Neural crest cell (in vitro differentiated cells): ENCODE measurements around the gene ARVCF. TPM values are rescaled to one million over a fixed set of nuclear protein-coding genes. Genes with fewer than 3 reads are reported as not detected.
A peak's percentile ranks its signal among the peaks of the same experiment; 100 is the strongest.

ENCODE experiments used
- DNase-seq: peaks from one replicate; pipeline ENCODE4 v3.0.0; 2021; ENCODE audit warnings: low read depth, mixed read lengths, low spot score
- H3K27ac Mint-ChIP-seq: one replicate; pipeline ENCODE4 v1.8.0; 2021; ENCODE audit warnings: mild to moderate bottlenecking, mixed read lengths; ENCODE audit not compliant: unreplicated experiment
- H3K27me3 Mint-ChIP-seq: 2 replicates; pipeline ENCODE4 v1.8.0; 2021; ENCODE audit warnings: low read depth, mild to moderate bottlenecking, mixed read lengths
- H3K36me3 Mint-ChIP-seq: 2 replicates; pipeline ENCODE4 v1.8.0; 2021; ENCODE audit warnings: low read depth, mild to moderate bottlenecking, mixed read lengths
- H3K4me1 Mint-ChIP-seq: 2 replicates; pipeline ENCODE4 v1.8.0; 2021; ENCODE audit warnings: mixed read lengths
- H3K4me3 Mint-ChIP-seq: one replicate; pipeline ENCODE4 v1.8.0; 2021; ENCODE audit warnings: mild to moderate bottlenecking, mixed read lengths
- H3K9me3 Mint-ChIP-seq: 2 replicates; pipeline ENCODE4 v1.8.0; 2021; ENCODE audit warnings: mixed read lengths
- CTCF ChIP-seq: fragments of 200-600 bp; sonication (generic); conservative IDR thresholded peaks from 2 replicates; pipeline ENCODE4 v1.5.0; 2021; ENCODE audit warnings: antibody characterized with exemption, mild to moderate bottlenecking
- total RNA-seq: library from RNA; stranded (reverse); gene quantifications from 2 replicates; pipeline ENCODE4 v1.2.1, GENCODE V29; 2021

ARVCF gene
- total RNA-seq, 1 donor from 2014 or later, result 105 TPM

DNA sequence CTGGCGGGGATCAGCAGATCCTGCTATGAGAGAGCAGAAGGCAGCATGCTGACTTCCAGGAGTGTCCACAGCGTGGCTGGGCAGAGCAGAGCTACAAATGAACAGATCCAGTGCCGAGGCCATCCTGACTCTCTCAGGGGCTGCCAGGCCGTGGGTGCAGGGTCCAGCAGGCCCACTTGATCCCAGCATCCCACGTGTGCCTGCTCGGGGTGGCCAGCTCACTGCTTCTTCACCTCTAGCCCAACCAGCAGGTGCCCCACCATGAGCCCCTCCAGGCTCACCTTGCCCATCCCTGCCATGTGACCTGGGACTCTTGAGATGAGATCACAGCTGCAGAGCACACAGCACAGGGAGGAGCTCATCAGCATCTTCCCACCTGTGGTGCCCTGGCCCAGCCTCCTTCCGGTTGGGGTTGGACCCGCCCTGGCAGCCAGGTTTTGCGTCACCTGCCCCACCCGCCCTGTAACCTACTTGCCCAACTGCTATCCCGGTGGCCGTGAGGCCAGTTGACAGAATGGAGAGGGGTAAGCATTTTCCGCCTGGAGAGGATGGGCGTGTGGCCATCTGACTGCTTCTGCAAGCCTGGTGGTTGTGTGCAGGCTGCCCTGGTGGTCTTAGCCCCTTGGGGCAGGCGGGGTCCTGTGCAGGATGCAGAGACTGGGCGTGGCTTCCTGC lies 15.2 kb upstream of the ARVCF start:
- no peak overlapping the region for H3K4me3 Mint-ChIP-seq
- no peaks in the 10 kb centered on the region for H3K4me1 Mint-ChIP-seq
- no peaks in the 10 kb centered on the region for H3K9me3 Mint-ChIP-seq
- H3K36me3 Mint-ChIP-seq, result no peaks in the 10 kb centered on the region
- no peak for DNase-seq
- H3K27me3 Mint-ChIP-seq, result no peaks in the 10 kb centered on the region
- no peak for TF ChIP-seq CTCF
- no peak overlapping the region for H3K27ac Mint-ChIP-seq

DNA sequence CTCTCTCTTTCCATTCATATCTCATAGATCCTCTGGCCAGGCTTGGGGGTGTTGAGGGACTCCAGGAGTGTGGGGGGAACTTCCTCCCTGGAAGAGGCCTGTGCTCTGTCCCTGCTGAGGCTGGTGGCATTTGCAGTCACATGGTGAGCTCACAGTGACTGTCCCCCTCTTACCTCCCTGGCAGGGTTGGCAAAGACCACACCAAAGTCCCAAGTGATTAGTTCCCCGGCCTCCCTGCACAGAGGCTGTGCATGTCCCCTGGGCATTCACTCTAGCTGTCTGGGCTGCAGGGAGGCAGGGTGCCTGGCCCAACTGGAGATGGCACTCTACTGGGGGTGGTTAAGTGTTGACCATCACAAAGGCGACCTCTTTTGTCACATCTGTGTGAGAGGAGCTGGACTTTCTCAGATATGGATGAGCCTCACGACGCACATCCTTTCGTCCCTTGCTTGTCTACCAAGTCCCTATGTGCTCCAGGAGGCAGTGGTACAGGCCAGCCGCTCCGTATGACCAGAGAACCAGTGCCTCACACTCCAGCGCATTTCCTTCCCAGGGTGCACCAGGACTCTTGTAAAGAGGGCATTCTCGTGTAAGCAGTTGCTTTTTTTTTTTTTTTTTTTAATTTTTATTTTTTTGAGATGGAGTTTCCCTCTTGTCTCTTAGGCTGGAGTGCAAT lies 13.1 kb upstream of the ARVCF start:
- Mint-ChIP-seq H3K9me3 (no peaks in the 10 kb centered on the region), H3K36me3 (no peaks in the 10 kb centered on the region), H3K4me3 (no peak overlapping the region), H3K4me1 (no peaks in the 10 kb centered on the region), H3K27ac (no peak overlapping the region), H3K27me3 (no peaks in the 10 kb centered on the region)
- no peak for TF ChIP-seq CTCF
- DNase-seq, result no peak

GRCh38 chr22:20028855-20029549 lies 12.4 kb upstream of the ARVCF start:
- Mint-ChIP-seq H3K9me3 (no peaks in the 10 kb centered on the region), H3K36me3 (no peaks in the 10 kb centered on the region), H3K4me1 (no peaks in the 10 kb centered on the region)

DNA sequence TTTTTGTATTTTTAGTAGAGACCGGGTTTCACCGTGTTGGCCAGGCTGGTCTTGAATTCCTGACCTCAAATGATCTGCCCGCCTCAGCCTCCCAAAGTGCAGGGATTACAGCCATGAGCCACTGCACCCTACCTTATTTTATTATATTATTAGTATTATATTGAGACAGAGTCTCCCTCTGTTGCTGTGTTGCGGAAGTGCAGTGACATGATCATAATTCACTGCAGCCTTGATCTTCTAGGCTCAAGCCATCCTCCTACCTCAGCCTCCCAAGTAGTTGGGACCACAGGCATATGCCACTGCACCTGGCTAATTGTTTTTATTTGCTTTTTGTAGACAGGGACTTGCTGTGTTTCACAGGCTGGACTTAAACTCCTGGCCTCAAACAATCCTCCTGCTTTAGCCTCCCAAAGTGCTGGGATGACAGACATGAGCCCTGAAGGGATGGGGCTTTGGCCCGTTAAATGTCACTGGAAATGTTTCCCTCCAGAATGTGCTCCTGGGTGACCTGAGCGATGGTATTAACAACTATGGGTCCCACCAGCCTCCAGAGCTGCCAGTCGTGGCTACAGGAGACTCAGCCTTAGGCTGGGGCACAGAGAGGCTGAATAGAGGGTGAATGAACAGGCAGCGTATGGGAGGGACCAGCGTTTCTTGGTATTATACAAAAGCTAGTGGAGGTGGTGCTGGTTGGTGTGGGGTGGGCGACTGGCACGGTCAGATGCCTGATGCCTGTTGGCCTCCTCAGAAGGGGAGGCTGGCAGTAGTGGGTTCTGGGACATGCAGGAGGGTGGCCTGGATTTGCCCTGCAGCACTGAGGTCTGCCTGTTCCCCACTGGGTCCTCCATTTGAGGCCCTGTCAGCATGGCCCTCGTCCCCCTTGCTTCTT lies 11.6 kb upstream of the ARVCF start:
- Mint-ChIP-seq H3K27me3 (no peaks in the 10 kb centered on the region), H3K4me1 (no peaks in the 10 kb centered on the region), H3K27ac (no peak overlapping the region), H3K36me3 (no peaks in the 10 kb centered on the region), H3K4me3 (no peak overlapping the region), H3K9me3 (no peaks in the 10 kb centered on the region)
- DNase-seq, result no peak
- TF ChIP-seq CTCF, result peak; percentile 48

More at GRCh38 chr22:20028855-20029549, 12.4 kb upstream of the ARVCF start:
- DNase-seq, result no peak
- Mint-ChIP-seq H3K4me3 (peak overlapping the region; percentile 3), H3K27me3 (no peaks in the 10 kb centered on the region), H3K27ac (no peak overlapping the region)
- TF ChIP-seq CTCF, result no peak

DNA sequence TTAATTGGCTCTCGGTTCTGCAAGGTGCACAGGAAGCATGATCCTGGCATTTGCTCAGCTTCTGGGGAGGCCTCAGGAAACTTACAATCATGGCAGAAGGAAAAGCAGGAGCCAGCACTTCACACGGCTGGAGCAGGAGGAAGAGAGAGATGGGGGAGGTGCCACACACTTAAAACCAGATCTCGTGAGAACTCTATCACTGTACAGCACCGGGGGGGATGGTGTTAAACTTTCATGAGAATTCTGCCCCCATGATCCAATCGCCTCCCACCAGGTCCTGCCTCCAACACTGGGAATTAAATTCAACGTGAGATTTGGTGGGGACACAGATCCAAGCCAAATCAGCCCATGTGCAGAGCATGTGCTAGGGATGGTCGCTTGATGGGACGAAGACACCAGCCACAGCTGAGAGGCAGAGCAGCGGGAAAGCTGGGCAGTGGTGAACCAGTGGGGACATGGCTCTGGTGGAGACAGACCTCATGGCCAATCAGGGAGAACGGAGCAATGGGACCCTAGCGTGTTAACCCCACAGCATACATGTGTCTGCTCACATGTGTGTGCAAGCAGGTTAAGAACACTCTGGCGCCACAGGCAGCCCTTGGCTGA lies 10.5 kb upstream of the ARVCF start:
- Mint-ChIP-seq H3K27ac (no peak overlapping the region), H3K4me1 (peaks cover 4% of the 10 kb centered on the region), H3K4me3 (no peak overlapping the region), H3K9me3 (no peaks in the 10 kb centered on the region), H3K27me3 (no peaks in the 10 kb centered on the region), H3K36me3 (no peaks in the 10 kb centered on the region)
- no peak for DNase-seq
- no peak for TF ChIP-seq CTCF
